H1 (cell line): ENCODE data around the gene NLN. TPM values are rescaled to one million over a fixed set of nuclear protein-coding genes. Genes with fewer than 3 reads are reported as not detected.

Source experiments
- CTCF ChIA-PET: fragments of 300-600 bp; sonication (Branson Sonifier 250); formaldehyde crosslinking; loops from one replicate; lab custom pipeline; 2021; ENCODE audit not compliant: partially characterized antibody; lab: Charles Lee
- POLR2A ChIA-PET: fragments of 300-600 bp; sonication (Branson Sonifier 250); formaldehyde crosslinking; loops from one replicate; lab custom pipeline; 2021; ENCODE audit warnings: inconsistent platforms; ENCODE audit not compliant: partially characterized antibody; lab: Charles Lee
- DNase-seq, 2 experiments: peaks; one replicate each; pipeline versions ENCODE4 v3.0.0 to v3.0.0-alpha.2; 2010 to 2022; ENCODE audit warnings: low spot score in 2 of 2, low read depth in 1 of 2, mixed read lengths in 1 of 2
- FAIRE-seq: peaks from 2 replicates; lab custom pipeline; 2011; peaks lifted over from hg19 to GRCh38; lab: Jason Lieb, UNC
- H2AFZ ChIP-seq: 2 replicates; pipeline ENCODE4 v1.8.1; 2012; ENCODE audit warnings: low read length, inconsistent platforms
- H2AK5ac ChIP-seq: 2 replicates; pipeline ENCODE4 v1.6.1; 2013; ENCODE audit warnings: low read depth, low read length
- H2BK120ac ChIP-seq: replicated peaks from 2 replicates; pipeline ENCODE3; 2013; ENCODE audit warnings: low read depth, low read length, inconsistent platforms
- H2BK12ac ChIP-seq: 2 replicates; pipeline ENCODE4 v1.6.1; 2013; ENCODE audit warnings: low read depth, low read length
- H2BK15ac ChIP-seq: 2 replicates; pipeline ENCODE4 v1.6.1; 2013; ENCODE audit warnings: low read length
- H2BK20ac ChIP-seq: 2 replicates; pipeline ENCODE4 v1.6.1; 2013; ENCODE audit warnings: low read length
- H2BK5ac ChIP-seq: 2 replicates; pipeline ENCODE4 v1.6.1; 2013; ENCODE audit warnings: low read depth, low read length
- H3K14ac ChIP-seq: 2 replicates; pipeline ENCODE4 v1.6.1; 2013; ENCODE audit warnings: inconsistent platforms; ENCODE audit not compliant: insufficient read length
- H3K18ac ChIP-seq: 2 replicates; pipeline ENCODE4 v1.6.1; 2013; ENCODE audit warnings: low read length; ENCODE audit errors: extremely low read depth
- H3K23ac ChIP-seq: 2 replicates; pipeline ENCODE4 v1.6.1; 2013; ENCODE audit warnings: inconsistent platforms; ENCODE audit not compliant: insufficient read length
- H3K23me2 ChIP-seq: 2 replicates; pipeline ENCODE4 v1.6.1; 2013; ENCODE audit warnings: low read depth, low read length
- H3K27ac ChIP-seq: 2 replicates; pipeline ENCODE4 v1.6.1; 2011; ENCODE audit warnings: low read depth, low read length, inconsistent platforms
- H3K27me3 ChIP-seq, 4 experiments: replicated peaks in 1 of 4; 1 replicate in 1 of 4; 2 replicates in 3 of 4; pipeline versions ENCODE4 v1.6.1 to v1.8.1; 2011 to 2013; ENCODE audit warnings: low read length in 3 of 4, mild to moderate bottlenecking in 3 of 4, inconsistent platforms in 2 of 4, mixed read lengths in 2 of 4, moderate library complexity in 1 of 4; ENCODE audit not compliant: control insufficient read depth in 3 of 4, insufficient read depth in 3 of 4; ENCODE audit errors: extremely low read depth in 1 of 4
- H3K36me3 ChIP-seq, 4 experiments: 2 replicates each; pipeline versions ENCODE4 v1.6.1 to v1.8.1; 2011 to 2013; ENCODE audit warnings: mild to moderate bottlenecking in 4 of 4, low read length in 3 of 4, moderate library complexity in 2 of 4, control low read depth in 1 of 4, inconsistent platforms in 1 of 4; ENCODE audit not compliant: insufficient read depth in 4 of 4, control insufficient read depth in 2 of 4
- H3K4ac ChIP-seq: replicated peaks from 2 replicates; pipeline ENCODE3; 2013; ENCODE audit warnings: low read length, low read depth, mixed read lengths, inconsistent platforms; ENCODE audit not compliant: insufficient read length
- H3K4me1 ChIP-seq, 4 experiments: replicated peaks in 1 of 4; 1 replicate in 1 of 4; 2 replicates in 3 of 4; pipeline versions ENCODE4 v1.6.1 to v1.8.1; 2011 to 2013; ENCODE audit warnings: low read length in 3 of 4, inconsistent platforms in 2 of 4, mixed read lengths in 1 of 4; ENCODE audit not compliant: insufficient read depth in 4 of 4, control insufficient read depth in 3 of 4
- H3K4me2 ChIP-seq, 2 experiments: 2 replicates each; pipeline versions ENCODE4 v1.6.1 to v1.8.1; 2011 to 2013; ENCODE audit warnings: low read depth in 2 of 2, low read length in 2 of 2, control low read depth in 1 of 2, inconsistent platforms in 1 of 2, mild to moderate bottlenecking in 1 of 2; ENCODE audit not compliant: insufficient read depth in 1 of 2
- H3K4me3 ChIP-seq, 4 experiments: fragments of 200-600, 300-600 bp in 1 of 4; sonication (generic), shearing (Covaris generic), sonication (Bioruptor Twin) in 1 of 4; 2 replicates each; pipeline versions ENCODE4 v1.5.1 to v1.8.1; 2011 to 2016; ENCODE audit warnings: low read length in 4 of 4, low read depth in 3 of 4, control low read depth in 2 of 4, inconsistent platforms in 2 of 4, mild to moderate bottlenecking in 2 of 4, mixed read lengths in 1 of 4, moderate library complexity in 1 of 4; ENCODE audit not compliant: insufficient read depth in 2 of 4; ENCODE audit errors: extremely low read depth in 1 of 4
- H3K56ac ChIP-seq: replicated peaks from 2 replicates; pipeline ENCODE3; 2013; ENCODE audit warnings: low read depth, mild to moderate bottlenecking, mixed read lengths, low read length, inconsistent platforms; ENCODE audit not compliant: insufficient read length
- H3K79me1 ChIP-seq: 2 replicates; pipeline ENCODE4 v1.6.1; 2013; ENCODE audit warnings: low read depth, low read length, control low read depth
- H3K79me2 ChIP-seq, 2 experiments: 2 replicates each; pipeline versions ENCODE4 v1.6.1 to v1.8.1; 2012 to 2013; ENCODE audit warnings: low read length in 2 of 2, mild to moderate bottlenecking in 2 of 2, inconsistent platforms in 1 of 2; ENCODE audit not compliant: insufficient read depth in 2 of 2, control insufficient read depth in 1 of 2
- H3K9ac ChIP-seq, 4 experiments: replicated peaks in 1 of 4; 1 replicate in 1 of 4; 2 replicates in 3 of 4; pipeline versions ENCODE4 v1.6.1 to v1.8.1; 2011 to 2013; ENCODE audit warnings: low read depth in 3 of 4, low read length in 3 of 4, control low read depth in 2 of 4, mild to moderate bottlenecking in 2 of 4, moderate library complexity in 2 of 4, inconsistent platforms in 1 of 4; ENCODE audit errors: extremely low read depth in 1 of 4
- H3K9me3 ChIP-seq, 2 experiments: 2 replicates each; pipeline versions ENCODE4 v1.6.1 to v1.8.1; 2012 to 2013; ENCODE audit warnings: mild to moderate bottlenecking in 2 of 2, moderate library complexity in 2 of 2, control low read depth in 1 of 2, inconsistent platforms in 1 of 2, low read depth in 1 of 2, low read length in 1 of 2, mixed read lengths in 1 of 2; ENCODE audit not compliant: insufficient read depth in 2 of 2
- H4K20me1 ChIP-seq, 2 experiments: replicated peaks in 1 of 2; 2 replicates each; pipeline versions ENCODE3 to v1.8.1; 2011 to 2013; ENCODE audit warnings: inconsistent platforms in 2 of 2, low read length in 2 of 2, mild to moderate bottlenecking in 1 of 2; ENCODE audit not compliant: insufficient read depth in 2 of 2, control insufficient read depth in 1 of 2
- H4K5ac ChIP-seq: 2 replicates; pipeline ENCODE4 v1.6.1; 2013; ENCODE audit warnings: low read length, low read depth, mixed read lengths, inconsistent platforms; ENCODE audit not compliant: insufficient read length
- H4K8ac ChIP-seq: 2 replicates; pipeline ENCODE4 v1.8.0; 2013; ENCODE audit warnings: mild to moderate bottlenecking, moderate library complexity, low read length, inconsistent platforms; ENCODE audit not compliant: insufficient read depth; ENCODE audit errors: extremely low read depth
- H4K91ac ChIP-seq: replicated peaks from 2 replicates; pipeline ENCODE3; 2013; ENCODE audit warnings: low read length, mixed read lengths, inconsistent platforms; ENCODE audit not compliant: insufficient read length
- ATF2 ChIP-seq: IDR thresholded peaks from 2 replicates; pipeline ENCODE4 v1.6.1; 2012; ENCODE audit warnings: low read length, inconsistent platforms
- CEBPB ChIP-seq: IDR thresholded peaks from 2 replicates; pipeline ENCODE4 v1.6.1; 2012; ENCODE audit warnings: low read depth, low read length
- CREB1 ChIP-seq: IDR thresholded peaks from 2 replicates; pipeline ENCODE4 v1.6.1; 2012; ENCODE audit warnings: inconsistent platforms
- GABPA ChIP-seq: IDR thresholded peaks from 2 replicates; pipeline ENCODE4 v1.6.1; 2011; ENCODE audit warnings: mild to moderate bottlenecking, low read length, moderate library complexity, borderline replicate concordance; ENCODE audit not compliant: insufficient read depth
- GTF2F1 ChIP-seq: IDR thresholded peaks from 2 replicates; pipeline ENCODE4 v1.6.1; 2012; ENCODE audit warnings: low read depth, low read length, improper control_type of control experiment, borderline replicate concordance
- HDAC2 ChIP-seq, 2 experiments: fragments of 300-600 bp in 1 of 2; sonication (generic) in 1 of 2; IDR thresholded peaks; 2 replicates each; pipeline ENCODE4 v1.6.1; 2011 to 2012; ENCODE audit warnings: low read depth in 2 of 2, low read length in 2 of 2, mild to moderate bottlenecking in 2 of 2, moderate library complexity in 2 of 2, borderline replicate concordance in 1 of 2, inconsistent platforms in 1 of 2
- JUN ChIP-seq: IDR thresholded peaks from 2 replicates; pipeline ENCODE4 v1.6.1; 2011; ENCODE audit warnings: low read depth, mild to moderate bottlenecking, improper control_type of control experiment, low read length
- KDM5A ChIP-seq: fragments of 200-600 bp; IDR thresholded peaks from 2 replicates; pipeline ENCODE4 v1.7.1; 2012; ENCODE audit warnings: mild to moderate bottlenecking, low read length, inconsistent platforms, mixed read lengths
- RAD21 ChIP-seq, 2 experiments: IDR thresholded peaks in 1 of 2; conservative IDR thresholded peaks in 1 of 2; 2 replicates each; pipeline ENCODE4 v1.6.1; 2011; ENCODE audit warnings: low read depth in 2 of 2, low read length in 2 of 2, improper control_type of control experiment in 1 of 2, inconsistent platforms in 1 of 2, mild to moderate bottlenecking in 1 of 2, moderate library complexity in 1 of 2
- RFX5 ChIP-seq: IDR thresholded peaks from 2 replicates; pipeline ENCODE4 v1.6.1; 2011; ENCODE audit warnings: low read depth, low read length, improper control_type of control experiment, borderline replicate concordance
- SRF ChIP-seq: IDR thresholded peaks from 2 replicates; pipeline ENCODE4 v1.6.1; 2011; ENCODE audit warnings: mild to moderate bottlenecking, low read depth, low read length, moderate library complexity
- TAF1 ChIP-seq: IDR thresholded peaks from 2 replicates; pipeline ENCODE4 v1.6.1; 2011; ENCODE audit warnings: mild to moderate bottlenecking, low read depth, low read length
- WGBS, 2 experiments: shearing (Covaris generic) in 1 of 2; methylation state at CpG; one replicate each; pipeline versions ENCODE4 v1.1.6 to v1.1.7; 2013 to 2015; ENCODE audit warnings: low lambda C conversion rate in 2 of 2, mixed read lengths in 2 of 2, inconsistent platforms in 1 of 2, low coverage in 1 of 2, missing lambda C conversion rate in 1 of 2; ENCODE audit not compliant: insufficient replicate concordance in 2 of 2, insufficient coverage in 1 of 2, insufficient read length in 1 of 2; ENCODE audit errors: extremely low coverage in 1 of 2, missing lambda C conversion rate in 1 of 2; 5-methylcytosine and 5-hydroxymethylcytosine counted together
- polyA plus RNA-seq, 7 experiments: library from polyadenylated mRNA; depleted of rRNA in 3 of 7; stranded (reverse) in 5 of 7; unstranded in 2 of 7; fragments of >200 nt in 5 of 7; fragments of 200-250 nt in 2 of 7; gene quantifications; 1 replicate in 5 of 7; 2 replicates in 1 of 7; 4 replicates in 1 of 7; pipeline versions ENCODE4 v1.2.1 to v1.2.3, GENCODE V29; 2011 to 2013; ENCODE audit warnings: missing spikeins in 2 of 7, mixed read lengths in 2 of 7
- total RNA-seq: library from RNA; stranded (reverse); fragmentation: NEBNext Ultra II Directional; extraction: Animal tissue kit (Norgen Biotek cat#: 25700); gene quantifications from 2 replicates; pipeline ENCODE4 v1.2.1, GENCODE V29; 2021

NLN gene
- total and polyA plus RNA-seq, 2 of the 8 experiments (the other 6 are each of a cell fraction or from before 2014, with no cell fraction given), result 46.7 to 192 TPM

- Histone ChIP-seq H2BK5ac (no peak overlapping the region), H2BK20ac (no peak overlapping the region), H4K20me1 (peaks cover 0 to 3% of the 10 kb centered on the region in 2 experiments), H3K9me3 (no peaks in the 10 kb centered on the region), H3K56ac (no peak overlapping the region), H3K4me3 (no peak overlapping the region), H2BK15ac (no peak overlapping the region), H3K23me2 (no peaks in the 10 kb centered on the region), H3K4ac (no peak overlapping the region), H2AK5ac (no peak overlapping the region), H4K91ac (no peak overlapping the region), H3K14ac (no peak overlapping the region), H3K36me3 (peaks cover 5 to 51% (median 30%) of the 10 kb centered on the region in 4 experiments), H3K27ac (no peak overlapping the region), H3K23ac (no peak overlapping the region), H3K4me2 (no peak overlapping the region), H4K8ac (no peak overlapping the region), H3K27me3 (peaks cover 0 to 1% (median 0%) of the 10 kb centered on the region in 4 experiments; a peak in 1 of 7 replicates), H4K5ac (no peak overlapping the region), H3K79me1 (no peaks in the 10 kb centered on the region; the same call in 1 of the 2 replicates), H2BK12ac (no peak overlapping the region), H3K4me1 (no peaks in the 10 kb centered on the region; a peak in 1 of 7 replicates), H3K9ac (no peak overlapping the region), H2AFZ (no peak overlapping the region), H3K18ac (no peak overlapping the region), H2BK120ac (no peak overlapping the region), H3K79me2 (no peaks in the 10 kb centered on the region; a peak in 1 of 4 replicates)
- DNase-seq (no peak), FAIRE-seq (no peak)
- POLR2A ChIA-PET, result interaction anchor here (0.8 kb wide), 1 partner anchor 111 kb away, joined by 3 read pairs; no protein-coding TSS in a partner anchor
- CTCF ChIA-PET, result no interaction called here
- 84% methylated on average over 1 of the region's 1 CpG; no CpG with 5 or more reads in 1 of the 2 experiments for WGBS, 2 experiments
- TF ChIP-seq GABPA (no peak), RAD21 (IDR thresholded peaks at IDR 0.05 in 1 of 2, conservative IDR thresholded peaks at IDR 0.05 in 1 of 2; ENCODE audit: low read depth in 2 of 2, low read length in 2 of 2) (no peak), GTF2F1 (no peak), ATF2 (no peak), TAF1 (no peak), SRF (no peak), JUN (no peak), KDM5A (no peak), HDAC2 (IDR thresholded peaks at IDR 0.05; ENCODE audit: borderline replicate concordance in 1 of 2, low read depth in 2 of 2, low read length in 2 of 2) (no peak), RFX5 (no peak), CEBPB (no peak), CREB1 (no peak)
Observed at GRCh38 chr5:65815161-65815560, 93.2 kb downstream of the NLN start.
